ENCODE measurements around the gene TSACC.
"Not testable (repeated sequence)": the region's sequence is repeated elsewhere in the genome, so short reads cannot be mapped to it uniquely, and the experiment has no call there.

Gene TSACC

DNA sequence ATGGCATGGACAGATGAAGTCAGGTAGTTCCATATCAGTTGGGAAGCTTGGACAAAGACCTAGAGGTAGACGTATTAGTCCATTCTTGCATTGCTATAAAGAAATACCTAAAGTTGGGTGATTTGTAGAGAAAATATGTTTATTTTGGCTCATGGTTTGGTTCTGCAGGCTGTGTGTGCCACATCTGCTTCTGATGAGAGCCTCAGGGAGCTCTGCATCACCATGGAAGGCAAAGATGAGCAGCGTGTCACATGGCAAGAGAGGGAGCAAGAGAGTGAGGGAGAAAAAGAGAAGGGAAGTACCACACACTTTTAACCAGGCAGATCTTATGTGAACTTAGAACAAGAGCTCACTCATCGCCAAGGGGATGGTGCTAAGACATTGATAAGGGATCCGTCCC, 9.0 kb downstream of the TSACC start:
- no peak for DNase-seq

DNA sequence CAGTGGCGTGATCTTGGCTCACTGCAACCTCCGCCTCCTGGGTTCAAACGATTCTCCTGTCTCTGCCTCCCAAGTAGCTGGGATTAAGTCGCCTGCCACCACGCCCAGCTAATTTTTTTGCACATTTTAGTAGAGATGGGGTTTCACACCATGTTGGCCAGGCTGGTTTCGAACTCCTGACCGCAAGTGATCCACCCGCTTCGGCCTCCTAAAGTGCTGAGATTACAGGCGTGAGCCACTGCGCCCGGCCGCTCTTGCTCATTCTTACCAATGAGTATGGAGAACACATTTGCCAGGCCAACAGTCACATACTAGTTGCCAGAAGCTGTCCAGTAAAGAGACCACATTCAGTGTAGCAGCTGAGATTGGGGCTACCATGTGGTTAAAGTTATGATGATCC, 14.2 kb downstream of the TSACC start:
- not testable (repeated sequence) for DNase-seq

DNA sequence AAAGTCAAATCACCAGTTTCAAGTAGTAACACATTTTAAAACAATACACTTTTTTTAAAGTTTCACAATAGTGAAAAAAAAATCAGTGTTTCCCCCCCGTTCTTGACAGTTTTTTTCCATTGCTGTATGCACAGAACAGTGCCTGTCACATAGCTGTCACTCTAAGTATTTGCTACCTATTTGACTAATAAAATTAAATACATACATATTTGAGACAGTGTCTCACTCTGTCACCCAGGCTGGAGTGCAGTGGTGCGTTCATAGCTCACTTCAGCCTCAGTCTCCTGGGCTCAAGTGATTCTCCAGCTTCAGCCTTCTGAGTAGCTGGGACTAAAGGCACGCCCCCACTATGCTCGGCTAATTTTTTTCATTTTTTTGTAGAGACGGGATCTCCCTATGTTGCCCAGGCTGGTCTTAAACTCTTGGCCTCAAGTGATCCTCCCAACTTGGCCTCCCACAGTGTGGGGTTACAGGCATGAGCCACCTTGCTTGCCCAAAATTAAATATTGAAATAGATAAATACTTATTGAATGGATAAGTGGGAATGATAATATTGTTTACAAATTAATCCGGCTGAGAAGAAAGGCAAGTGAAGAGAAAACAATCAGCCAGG, 18.0 kb downstream of the TSACC start:
- no peak for DNase-seq

DNA sequence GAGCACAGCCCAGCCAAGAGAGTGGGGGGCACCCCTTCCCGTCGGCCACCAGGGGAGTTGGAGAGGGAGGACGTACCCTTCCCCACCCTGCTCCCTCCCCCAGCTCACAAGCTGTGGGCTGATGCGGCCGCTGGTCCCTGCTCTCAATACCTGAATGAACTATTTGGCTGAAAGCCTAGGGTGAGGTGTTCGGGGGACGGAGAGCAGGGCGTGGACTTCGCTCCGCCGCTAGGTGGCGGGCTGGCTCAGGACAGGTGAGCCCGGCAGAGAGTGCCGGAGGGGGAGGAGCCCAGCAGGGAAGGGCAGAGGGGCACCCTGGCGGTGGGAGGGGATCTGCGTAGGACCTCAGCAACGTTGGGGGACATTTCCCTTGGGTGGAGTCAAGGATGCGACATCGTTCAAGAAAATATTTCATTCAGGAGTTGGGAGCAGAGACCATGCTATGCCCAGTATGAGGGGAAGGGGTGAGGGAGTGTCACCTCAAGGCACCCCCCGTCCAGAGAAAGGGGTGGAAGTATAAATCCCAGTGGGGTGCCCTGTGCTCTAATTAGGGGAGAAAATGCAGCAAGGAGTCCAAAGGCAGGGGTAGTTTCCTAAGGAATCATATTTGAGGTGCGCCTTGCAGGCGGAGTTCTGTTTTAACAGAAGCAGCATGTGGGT, 18.7 kb downstream of the TSACC start:
- DNase-seq, result no peak

DNA sequence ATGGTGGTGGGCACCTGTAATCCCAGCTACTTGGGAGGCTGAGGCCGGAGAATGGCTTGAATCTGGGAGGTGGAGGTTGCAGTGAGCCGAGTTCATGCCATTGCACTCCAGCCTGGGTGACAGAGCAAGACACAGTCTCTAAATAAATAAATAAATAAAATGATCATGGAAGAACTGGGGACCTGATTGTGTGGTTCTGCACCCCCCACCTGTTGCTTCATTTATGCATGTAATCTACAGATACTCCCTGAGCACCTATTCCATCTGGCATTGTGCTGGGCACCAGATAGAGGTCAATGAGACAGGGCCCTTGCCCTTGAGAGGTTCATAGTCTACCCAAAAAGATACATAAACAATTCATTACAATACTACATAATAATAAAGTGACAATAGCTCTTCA, 19.7 kb downstream of the TSACC start:
- no peak for DNase-seq

DNA sequence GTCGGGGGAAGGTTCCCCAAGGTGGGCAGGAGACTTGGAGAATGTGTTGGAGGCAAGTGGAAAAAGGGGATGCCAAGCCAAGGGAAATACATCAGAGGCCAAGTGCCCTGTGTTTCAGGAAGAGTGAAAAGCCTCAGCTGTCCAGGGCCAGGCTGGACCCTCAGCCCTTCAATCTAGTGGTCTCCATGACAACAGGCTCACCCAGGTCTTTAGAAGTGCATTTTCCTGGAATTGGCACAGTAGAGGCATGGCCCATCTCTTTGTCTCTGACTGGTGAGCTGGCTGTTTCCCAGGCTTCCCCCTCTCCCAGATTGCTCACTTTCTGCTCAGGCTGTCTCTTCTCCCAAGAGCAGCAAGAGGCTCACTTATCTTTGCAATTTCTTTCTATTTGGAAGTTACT, 20.3 kb downstream of the TSACC start:
- no peak for DNase-seq

DNA sequence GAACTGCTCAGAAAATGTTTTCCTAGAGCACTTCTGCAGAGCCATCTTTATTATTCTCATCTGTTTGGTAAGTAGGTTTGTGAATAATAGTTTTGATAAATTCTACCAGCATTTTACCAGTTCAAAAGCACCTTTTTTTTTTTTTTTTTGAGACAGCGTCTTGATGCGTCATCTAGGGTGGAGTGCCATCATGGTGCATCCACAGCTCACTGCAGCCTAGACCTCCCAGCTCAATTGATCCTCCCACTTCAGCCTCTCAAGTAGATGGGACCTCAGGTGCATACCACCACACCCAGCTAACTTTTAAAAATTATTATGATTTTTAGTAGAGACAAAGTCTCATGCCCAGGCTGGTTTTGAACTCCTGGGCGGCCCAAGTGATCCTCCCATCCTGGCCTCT, 20.9 kb downstream of the TSACC start:
- DNase-seq, result no peak

DNA sequence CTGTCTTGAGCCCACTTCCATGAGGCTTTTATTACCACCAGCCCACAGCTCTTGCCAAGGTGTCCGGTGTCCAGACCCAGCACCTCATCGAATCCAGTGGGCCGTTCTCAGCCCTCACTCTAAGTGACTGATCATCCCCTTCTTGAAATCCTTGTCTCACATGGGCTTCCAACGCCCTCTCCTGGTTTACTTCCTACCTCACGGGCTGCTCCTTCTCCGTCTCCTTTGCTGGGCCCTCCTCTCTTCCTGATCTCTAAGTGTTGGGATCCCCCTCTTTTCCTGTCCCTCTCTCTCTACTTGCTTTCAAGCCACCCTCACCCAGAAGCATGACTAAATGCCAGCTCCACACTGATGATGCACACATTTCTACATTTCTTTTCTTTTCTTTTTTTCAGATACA, 21.6 kb downstream of the TSACC start:
- no peak for DNase-seq

DNA sequence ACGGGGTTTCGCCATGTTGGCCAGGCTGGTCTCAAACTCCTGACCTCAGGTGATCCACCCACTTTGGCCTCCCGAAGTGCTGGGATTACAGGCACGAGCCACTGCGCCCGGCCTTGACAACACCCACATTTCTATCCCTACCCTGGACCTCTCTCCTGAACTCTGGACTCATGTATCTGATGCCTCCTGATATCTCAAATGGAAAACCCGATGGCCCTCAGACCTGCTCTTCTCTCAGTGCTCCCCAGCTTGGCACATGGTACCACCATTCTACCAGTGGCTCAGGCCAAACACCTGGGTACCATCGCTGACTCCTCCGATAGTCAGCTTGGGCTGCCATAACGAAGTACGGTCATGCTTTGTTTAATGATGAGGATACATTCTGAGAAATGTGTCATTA, 22.2 kb downstream of the TSACC start:
- no peak for DNase-seq

DNA sequence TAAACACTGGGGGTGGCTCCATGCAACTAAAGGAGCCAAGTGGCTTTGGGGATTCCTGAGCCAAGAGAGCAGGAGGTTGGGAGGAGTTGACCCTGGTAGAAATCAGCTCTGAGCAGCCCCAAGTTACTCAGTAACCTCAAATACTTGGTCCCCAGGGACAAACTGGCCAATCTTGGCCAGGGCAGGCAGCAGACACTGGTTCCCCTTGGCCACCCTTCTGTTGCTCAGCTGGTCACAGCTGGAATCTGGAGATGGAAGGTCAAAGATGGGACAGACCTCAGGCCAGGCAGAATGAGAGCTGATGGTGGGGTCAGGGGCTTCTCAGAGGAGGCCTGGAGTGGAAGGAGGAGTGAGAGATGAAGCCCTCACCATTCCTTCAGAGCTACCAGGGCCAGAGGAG, 27.4 kb downstream of the TSACC start:
- DNase-seq, result no peak

DNA sequence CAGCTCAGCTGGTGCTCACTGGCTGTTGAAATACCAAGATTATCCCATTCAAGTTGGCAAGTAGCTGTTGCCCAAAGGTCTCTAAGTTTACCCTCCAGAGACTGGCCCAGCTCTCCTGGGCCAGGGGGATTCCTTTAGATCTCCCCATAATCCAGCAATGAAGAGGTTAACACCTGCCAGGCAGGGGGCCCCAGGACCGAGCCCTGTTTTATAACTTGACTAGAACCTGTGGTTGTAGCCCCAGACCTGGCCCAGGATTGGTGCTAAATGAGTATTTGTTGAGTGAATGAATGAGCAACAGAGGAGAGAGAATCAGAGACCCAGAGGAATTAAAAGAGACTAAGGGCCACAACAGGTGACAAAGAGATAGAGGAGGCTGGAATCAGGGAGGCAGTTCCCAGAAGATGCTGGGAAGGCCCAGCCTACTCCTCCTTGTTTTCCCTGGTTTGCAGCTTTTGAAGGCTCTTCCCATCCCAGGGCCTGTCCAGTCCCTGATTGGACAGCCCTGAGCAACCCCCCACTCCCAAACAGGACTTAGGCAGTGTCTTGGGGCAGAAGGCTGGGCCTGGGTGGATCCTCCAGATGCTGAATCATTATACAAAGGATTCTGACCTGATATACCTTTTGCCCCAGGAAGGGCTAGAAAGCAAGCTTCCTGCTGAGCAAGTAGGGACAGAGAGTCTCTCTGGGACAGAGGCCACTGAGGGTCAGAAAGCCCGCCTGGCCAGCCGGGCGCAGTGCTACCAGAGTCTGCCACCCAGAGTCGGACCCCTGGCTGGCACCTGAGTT, 28.2 kb downstream of the TSACC start:
- no peak for DNase-seq

DNA sequence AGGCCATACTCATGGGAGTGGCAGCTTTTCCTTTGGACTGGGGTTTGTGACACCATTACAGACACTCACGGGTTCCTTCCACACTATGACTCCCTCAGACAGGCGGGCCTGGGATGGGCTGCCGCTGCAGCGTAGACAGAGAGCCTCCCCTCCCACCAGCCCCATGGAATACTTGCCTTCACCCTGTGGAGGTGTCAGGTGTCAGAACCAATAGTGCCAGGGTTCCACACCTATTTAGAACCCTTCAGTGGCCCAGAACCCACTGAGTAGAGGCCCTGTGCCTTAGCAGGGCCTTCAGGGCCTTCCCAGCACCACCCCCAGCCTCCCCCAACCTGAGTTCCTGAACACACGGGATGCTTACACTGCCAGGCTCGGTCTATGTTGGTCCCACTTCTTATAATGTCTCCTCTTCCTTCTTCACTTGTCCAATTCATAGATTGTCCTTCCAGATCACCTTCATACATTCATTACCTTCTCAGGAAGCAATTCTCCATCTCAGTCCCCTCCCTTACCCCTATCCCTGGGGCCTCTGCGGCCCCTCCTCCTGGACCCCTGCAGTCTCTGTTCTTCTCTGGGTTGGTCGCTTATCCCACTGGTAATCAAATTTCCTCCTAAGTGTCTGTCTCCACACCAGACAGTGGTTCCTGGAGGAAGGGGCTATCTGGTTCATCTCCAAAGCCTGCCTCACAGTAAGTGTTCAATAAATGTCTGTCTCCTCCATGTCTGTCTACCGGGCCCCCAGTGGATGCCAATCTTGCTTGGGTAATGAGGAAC, 29.2 kb downstream of the TSACC start:
- no peak for DNase-seq

DNA sequence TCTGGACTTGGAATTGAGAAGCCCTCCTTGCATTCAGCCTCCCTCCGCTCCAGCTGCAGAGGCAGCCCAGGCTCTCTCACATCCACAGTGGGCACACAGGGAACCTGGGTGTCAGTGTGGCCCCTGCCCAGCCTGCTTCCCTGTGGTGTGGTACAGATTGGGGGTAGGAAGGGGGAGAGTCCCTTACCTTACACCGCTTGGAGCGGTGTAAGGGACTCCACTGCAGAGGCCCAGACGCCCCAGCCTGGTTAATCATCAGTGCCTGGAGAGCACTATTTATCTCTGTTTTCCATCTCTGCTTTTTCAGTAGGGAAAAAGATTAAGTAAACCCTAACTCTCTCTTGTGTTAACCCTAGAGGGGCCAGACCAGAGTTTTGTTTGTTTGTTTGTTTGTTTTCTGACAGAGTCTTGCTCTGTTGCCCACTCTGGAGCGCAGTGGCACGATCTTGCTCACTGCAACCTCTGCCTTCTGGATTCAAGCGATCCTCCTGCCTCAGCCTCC, 29.9 kb downstream of the TSACC start:
- DNase-seq, result no peak

DNA sequence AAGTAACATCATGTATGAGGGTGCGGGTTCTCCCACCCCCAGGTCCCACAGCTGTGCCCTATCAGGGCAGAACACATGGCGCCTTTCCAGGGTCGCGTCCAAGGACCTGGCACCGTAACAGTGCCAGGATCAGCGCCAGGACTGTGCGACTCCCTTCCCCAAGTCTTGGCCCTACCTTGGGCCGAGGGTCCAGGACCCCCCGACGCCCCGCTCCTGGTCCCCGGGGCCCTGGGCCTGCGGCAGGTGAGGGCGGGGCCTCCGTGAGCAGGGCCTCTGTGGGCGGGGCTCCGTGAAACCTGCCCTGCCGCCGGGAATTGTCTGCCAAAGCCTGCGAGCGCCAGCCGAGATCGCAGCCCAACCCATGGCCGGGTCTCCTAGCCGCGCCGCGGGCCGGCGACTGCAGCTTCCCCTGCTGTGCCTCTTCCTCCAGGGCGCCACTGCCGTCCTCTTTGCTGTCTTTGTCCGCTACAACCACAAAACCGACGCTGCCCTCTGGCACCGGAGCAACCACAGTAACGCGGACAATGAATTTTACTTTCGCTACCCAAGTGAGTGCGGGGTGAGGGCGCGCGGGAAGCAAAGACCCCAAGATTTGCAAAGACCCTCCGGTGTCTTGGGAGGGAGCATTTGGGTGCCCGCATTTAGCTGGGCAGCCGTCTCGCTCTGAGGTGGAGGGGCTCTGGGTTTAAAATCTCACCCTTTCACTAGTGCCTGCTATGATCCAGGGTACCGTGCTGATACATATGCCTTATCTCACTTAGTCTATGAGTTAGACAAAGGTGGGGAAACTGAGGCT, 30.8 kb downstream of the TSACC start, which contains the start of gene RHBG:
RHBG (plus strand) TSS at position 323 of the 796 bp plus-strand sequence; CDS start at position 362, 39 bp downstream.
- DNase-seq, result no peak

DNA sequence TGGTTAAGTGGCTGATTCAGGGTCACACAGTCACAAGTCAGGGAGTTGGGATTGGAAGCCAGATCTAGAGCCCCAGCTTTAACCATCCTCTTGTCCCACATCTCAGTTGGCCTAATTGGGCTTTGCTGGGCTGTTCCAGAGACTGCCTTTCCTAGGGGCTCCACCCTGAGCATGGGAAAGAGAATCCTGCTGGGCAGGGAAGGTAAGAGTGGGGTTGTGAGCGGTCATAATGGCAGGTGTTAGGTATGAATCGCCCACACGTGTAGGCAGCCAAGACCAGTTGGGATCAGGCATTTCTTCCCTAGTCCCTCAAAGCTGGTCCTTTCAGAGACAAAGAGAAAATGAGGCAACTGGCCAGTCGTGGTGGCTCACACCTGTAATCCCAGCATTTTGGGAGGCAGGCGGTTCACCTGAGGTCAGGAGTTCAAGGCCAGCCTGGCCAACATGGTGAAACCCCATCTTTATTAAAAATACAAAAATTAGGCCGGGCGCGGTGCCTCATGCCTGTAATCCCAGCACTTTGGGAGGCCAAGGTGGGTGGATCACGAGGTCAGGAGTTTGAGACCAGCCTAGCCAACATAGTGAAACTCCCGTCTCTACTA, 31.5 kb downstream of the TSACC start:
- DNase-seq, result not testable (repeated sequence)

DNA sequence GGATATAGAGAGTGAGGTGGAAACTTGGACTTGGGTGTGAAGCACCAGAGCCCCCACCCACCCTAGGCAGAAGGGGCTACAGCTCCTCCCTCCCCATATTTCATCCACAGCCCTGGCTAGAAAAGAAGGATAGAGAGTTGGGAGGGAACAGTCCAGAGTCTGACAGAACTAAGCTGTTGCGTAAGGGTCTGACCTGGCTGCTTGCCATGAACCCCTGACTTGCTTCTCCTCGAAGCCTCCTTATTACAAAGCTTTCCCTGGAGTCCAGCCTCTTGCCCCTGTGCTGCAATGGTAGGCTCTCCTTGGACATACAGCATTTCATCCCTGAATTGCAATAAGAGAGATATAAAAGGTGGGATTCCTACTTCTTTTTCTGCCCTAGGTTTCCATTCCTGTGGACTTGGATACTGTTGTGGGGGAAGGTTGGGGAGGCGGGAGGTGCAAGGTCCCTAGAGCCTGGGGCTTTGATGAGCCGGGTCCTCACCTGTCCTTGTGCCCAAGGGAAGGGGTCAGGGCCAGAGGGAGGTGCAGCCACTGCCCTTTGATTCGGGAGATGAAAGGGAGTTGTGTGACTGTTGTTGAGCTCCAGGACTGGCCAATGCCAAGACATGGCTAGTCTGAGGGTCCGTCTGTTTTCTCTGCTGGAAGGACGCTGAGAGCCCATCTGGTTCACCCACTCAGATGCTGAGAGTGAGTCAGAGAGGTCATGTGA, 33.4 kb downstream of the TSACC start:
- no peak for DNase-seq

DNA sequence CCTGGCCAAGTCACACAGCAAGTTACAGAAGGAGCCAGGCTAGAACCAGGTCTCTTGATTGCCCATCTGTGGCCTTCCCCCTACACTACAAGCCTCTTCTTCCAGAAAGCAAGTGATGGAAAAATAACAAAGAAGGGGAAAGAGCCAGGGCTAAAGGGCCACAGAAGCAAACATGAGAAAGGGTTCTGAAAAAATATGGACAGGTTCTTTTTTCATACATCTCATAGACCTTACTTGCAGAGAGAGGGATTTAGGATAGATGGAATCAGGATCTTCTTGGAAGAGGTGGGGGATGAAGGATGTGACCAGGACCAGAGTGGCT, 33.9 kb downstream of the TSACC start:
- DNase-seq, result no peak

DNA sequence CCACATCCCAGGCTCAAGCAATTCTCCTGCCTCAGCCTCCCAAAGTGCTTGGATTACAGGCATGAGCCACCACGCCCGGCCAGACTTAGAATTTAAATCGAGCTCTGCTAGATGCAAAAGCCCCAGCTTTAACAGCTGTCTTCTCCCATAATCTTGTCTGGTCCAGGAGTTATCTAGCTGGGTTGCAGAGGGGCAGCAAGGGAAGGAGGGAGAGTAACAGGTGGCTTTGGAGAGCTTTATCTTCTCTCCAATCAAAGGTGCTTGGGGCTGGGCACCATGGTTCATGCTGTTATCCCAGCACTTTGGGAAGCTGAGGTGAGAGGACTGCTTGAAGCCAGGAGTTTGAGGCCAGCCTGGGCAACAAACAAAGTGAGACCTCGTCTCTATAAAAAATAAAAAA, 34.5 kb downstream of the TSACC start:
- no peak for DNase-seq

DNA sequence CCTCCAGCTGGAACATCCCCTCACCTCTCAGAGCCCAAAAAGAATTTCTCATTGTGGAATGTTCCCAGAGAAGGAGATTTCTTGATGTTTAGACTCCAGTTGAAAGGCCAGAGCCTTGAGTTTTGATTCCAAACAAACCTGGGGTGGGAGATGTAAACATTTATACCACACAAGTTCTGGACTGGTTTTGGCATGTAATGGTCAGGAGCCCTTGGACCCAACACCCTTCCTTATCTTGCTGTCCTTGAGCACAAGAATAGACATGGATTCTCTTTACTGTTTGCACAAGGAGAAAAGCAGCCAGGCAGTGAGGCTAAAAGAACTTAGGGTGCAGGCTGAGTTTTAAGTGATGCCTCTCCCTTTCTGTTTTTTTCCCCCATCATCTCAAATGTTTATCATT, 35.2 kb downstream of the TSACC start:
- no peak for DNase-seq

DNA sequence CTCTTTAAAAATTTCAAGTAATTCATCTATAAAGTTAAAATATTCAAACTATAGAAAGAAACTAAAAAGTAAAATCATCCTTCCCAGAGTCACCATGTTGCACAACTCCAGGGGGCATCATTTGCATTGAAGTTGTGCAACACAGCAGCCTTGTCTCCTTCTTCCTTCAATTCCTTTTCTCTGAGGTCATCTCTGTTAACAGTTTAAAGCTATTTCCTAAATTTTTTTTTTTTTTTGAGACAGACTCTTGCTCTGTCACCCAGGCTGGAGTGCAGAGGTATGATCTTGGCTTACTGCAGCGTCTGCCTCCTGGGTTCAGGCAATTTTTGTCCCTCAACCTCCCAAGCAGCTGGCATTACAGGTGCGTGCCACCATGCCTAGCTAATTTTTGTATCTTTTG, 37.8 kb downstream of the TSACC start:
- DNase-seq, result no peak
